IMR-90 (cell line): ENCODE results near the gene LPAR2. TPM values are rescaled to one million over a fixed set of nuclear protein-coding genes. Genes with fewer than 3 reads are reported as not detected.
"Not testable (repeated sequence)": the region's sequence is repeated elsewhere in the genome, so short reads cannot be mapped to it uniquely, and the experiment has no call there.

Experiments
- ATAC-seq: fragments of 200-7000 bp; cut with Tn5 transposase; 2 replicates; pipeline ENCODE4 v1.9.1; 2020; ENCODE audit warnings: low read depth, mild to moderate bottlenecking, moderate library complexity
- BruUV-seq: library from RNA; stranded (reverse); fragments of 400-500 nt; replicated peaks from 2 replicates; lab custom pipeline; 2021; lab: Mats Ljungman, UMichigan
- CTCF ChIA-PET: fragments of 300-600 bp; formaldehyde crosslinking; extraction: SDS; loops from one replicate; lab custom pipeline; 2021; ENCODE audit warnings: antibody characterized with exemption; lab: Yijun Ruan, JAX
- POLR2A ChIA-PET: fragments of 300-600 bp; sonication (Branson Sonifier 250); formaldehyde crosslinking; loops from one replicate; lab custom pipeline; 2022; ENCODE audit warnings: antibody characterized with exemption; ENCODE audit not compliant: unreplicated experiment; lab: Charles Lee
- DNase-seq: peaks from one replicate; pipeline ENCODE4 v3.0.0; 2013
- H2AFZ ChIP-seq: replicated peaks from 2 replicates; pipeline ENCODE3; 2013; ENCODE audit warnings: low read length, mild to moderate bottlenecking; ENCODE audit not compliant: poor library complexity
- H2AK5ac ChIP-seq: 2 replicates; pipeline ENCODE4 v1.6.1; 2013; ENCODE audit warnings: low read depth, low read length, inconsistent platforms
- H2AK9ac ChIP-seq: replicated peaks from 2 replicates; pipeline ENCODE3; 2013; ENCODE audit warnings: mild to moderate bottlenecking, low read depth, low read length, moderate library complexity; ENCODE audit not compliant: poor library complexity
- H2BK120ac ChIP-seq: 2 replicates; pipeline ENCODE4 v1.6.1; 2013; ENCODE audit warnings: low read depth, low read length, inconsistent platforms
- H2BK15ac ChIP-seq: 3 replicates; pipeline ENCODE4 v1.6.1; 2013; ENCODE audit warnings: low read depth, low read length, inconsistent platforms
- H2BK20ac ChIP-seq: 2 replicates; pipeline ENCODE4 v1.6.1; 2013; ENCODE audit warnings: low read depth, mild to moderate bottlenecking, inconsistent platforms, low read length, moderate library complexity
- H2BK5ac ChIP-seq: 2 replicates; pipeline ENCODE4 v1.6.1; 2013; ENCODE audit warnings: mild to moderate bottlenecking, low read depth, low read length, inconsistent platforms; ENCODE audit not compliant: poor library complexity, severe bottlenecking
- H3K14ac ChIP-seq: replicated peaks from 2 replicates; pipeline ENCODE4 v1.6.1; 2013; ENCODE audit warnings: low read depth, low read length, inconsistent platforms
- H3K18ac ChIP-seq: 2 replicates; pipeline ENCODE4 v1.6.1; 2013; ENCODE audit warnings: low read depth, low read length, control low read depth
- H3K23ac ChIP-seq: 2 replicates; pipeline ENCODE4 v1.6.1; 2013; ENCODE audit warnings: low read depth, low read length, inconsistent platforms
- H3K27ac ChIP-seq: 2 replicates; pipeline ENCODE4 v1.5.1; 2013; ENCODE audit warnings: mild to moderate bottlenecking, control low read depth, low read length; ENCODE audit not compliant: insufficient read depth
- H3K27me3 ChIP-seq: 2 replicates; pipeline ENCODE4 v1.6.1; 2013; ENCODE audit warnings: low read length; ENCODE audit not compliant: control insufficient read depth, insufficient read depth
- H3K36me3 ChIP-seq: 2 replicates; pipeline ENCODE4 v1.6.1; 2013; ENCODE audit warnings: low read length, mixed read lengths; ENCODE audit not compliant: control insufficient read depth, insufficient read depth
- H3K4ac ChIP-seq: 2 replicates; pipeline ENCODE4 v1.6.1; 2013; ENCODE audit warnings: low read depth, low read length, inconsistent platforms
- H3K4me1 ChIP-seq: 2 replicates; pipeline ENCODE4 v1.6.1; 2013; ENCODE audit warnings: low read length, mixed read lengths; ENCODE audit not compliant: control insufficient read depth, insufficient read depth
- H3K4me2 ChIP-seq: 2 replicates; pipeline ENCODE4 v1.6.1; 2013; ENCODE audit warnings: low read depth, mild to moderate bottlenecking, control low read depth, low read length, moderate library complexity
- H3K4me3 ChIP-seq: 2 replicates; pipeline ENCODE4 v1.5.1; 2013; ENCODE audit warnings: low read depth, mild to moderate bottlenecking, control low read depth, low read length, moderate library complexity; ENCODE audit not compliant: insufficient read depth
- H3K56ac ChIP-seq: 2 replicates; pipeline ENCODE4 v1.6.1; 2013; ENCODE audit warnings: low read length, inconsistent platforms; ENCODE audit not compliant: insufficient read depth; ENCODE audit errors: extremely low read depth
- H3K79me1 ChIP-seq, 2 experiments: 2 replicates each; pipeline ENCODE4 v1.6.1; 2013; ENCODE audit warnings: low read length in 2 of 2, inconsistent platforms in 1 of 2, low read depth in 1 of 2
- H3K9ac ChIP-seq: 2 replicates; pipeline ENCODE4 v1.6.1; 2013; ENCODE audit warnings: low read depth, low read length, control low read depth
- H3K9me1 ChIP-seq: 2 replicates; pipeline ENCODE4 v1.6.1; 2013; ENCODE audit warnings: low read length, inconsistent platforms; ENCODE audit not compliant: insufficient read depth
- H3K9me3 ChIP-seq: 2 replicates; pipeline ENCODE4 v1.6.1; 2013; ENCODE audit warnings: low read length; ENCODE audit not compliant: control insufficient read depth, insufficient read depth
- H4K20me1 ChIP-seq: 2 replicates; pipeline ENCODE4 v1.6.1; 2013; ENCODE audit warnings: low read length, inconsistent platforms; ENCODE audit not compliant: insufficient read depth
- H4K5ac ChIP-seq: 2 replicates; pipeline ENCODE4 v1.6.1; 2013; ENCODE audit warnings: mild to moderate bottlenecking, low read depth, low read length, control low read depth
- H4K8ac ChIP-seq, 2 experiments: 2 replicates each; pipeline ENCODE4 v1.6.1; 2013; ENCODE audit warnings: low read depth in 2 of 2, low read length in 2 of 2, control low read depth in 1 of 2, inconsistent platforms in 1 of 2
- H4K91ac ChIP-seq: 2 replicates; pipeline ENCODE4 v1.6.1; 2013; ENCODE audit warnings: low read depth, low read length, inconsistent platforms; ENCODE audit not compliant: insufficient read depth
- WGBS, 2 experiments: methylation state at CpG; one replicate each; pipeline versions ENCODE4 v1.1.5 to v1.1.7; 2013; ENCODE audit warnings: missing lambda C conversion rate in 2 of 2; ENCODE audit not compliant: insufficient read length in 1 of 2; ENCODE audit errors: extremely low coverage in 2 of 2; 5-methylcytosine and 5-hydroxymethylcytosine counted together
- dilution Hi-C: fragments of 300-500 bp; cut with HindIII; formaldehyde crosslinking; loops from one replicate; pipeline ENCODE4 v1.14.3; 2018; ENCODE audit warnings: low sequenced_read_pairs; ENCODE audit not compliant: unreplicated experiment
- in situ Hi-C: fragments of 300-500 bp; cut with MboI; formaldehyde crosslinking; loops from 3 replicates; pipeline ENCODE4 v1.14.3; 2019; ENCODE audit warnings: low sequenced_read_pairs, inconsistent platforms, mixed read lengths
- intact Hi-C: fragments of 100-400 bp; cut with micrococcal nuclease; formaldehyde crosslinking; loops from 2 replicates; pipeline ENCODE4 v1.10.0; 2022
- polyA plus RNA-seq, 3 experiments: library from polyadenylated mRNA; depleted of rRNA; stranded (reverse); fragments of >200 nt; gene quantifications; 2 replicates each; pipeline ENCODE4 v1.2.3, GENCODE V29; 2012; ENCODE audit warnings: low replicate concordance in 1 of 3
- total RNA-seq: library from RNA; depleted of rRNA; stranded (reverse); fragments of >200 nt; gene quantifications from 2 replicates; pipeline ENCODE4 v1.2.3, GENCODE V29; 2012

Gene LPAR2
- total and polyA plus RNA-seq, 2 of the 4 experiments (the other 2 are of a cell fraction), result under 0.01 to 5.4 TPM

DNA sequence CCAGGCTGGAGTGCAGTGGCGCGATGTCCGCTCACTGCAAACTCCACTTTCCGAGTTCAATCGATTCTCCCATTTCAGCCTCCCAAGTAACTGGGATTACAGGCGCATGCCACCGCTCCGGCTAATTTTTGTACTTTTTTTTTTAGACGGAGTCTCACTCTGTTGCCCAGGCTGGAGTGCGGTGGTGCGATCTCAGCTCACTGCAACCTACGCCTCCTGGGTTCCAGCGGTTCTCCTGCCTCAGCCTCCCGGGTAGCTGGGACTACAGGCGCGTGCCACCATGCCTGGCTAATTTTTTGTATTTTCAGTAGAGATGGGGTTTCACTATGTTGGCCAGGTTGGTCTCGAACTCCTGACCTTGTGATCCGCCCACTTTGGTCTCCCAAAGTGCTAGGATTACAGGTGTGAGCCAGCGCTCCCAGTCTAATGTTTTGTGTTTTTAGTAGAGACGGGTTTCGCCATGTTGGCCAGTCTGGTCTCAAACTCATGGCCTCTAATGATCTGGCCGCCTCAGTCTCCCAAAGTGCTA, 37.5 kb upstream of the LPAR2 start:
- H2BK15ac ChIP-seq, intact Hi-C loops, H3K14ac ChIP-seq, H3K9me3 ChIP-seq, H3K56ac ChIP-seq, H2AFZ ChIP-seq, H4K8ac ChIP-seq, H3K36me3 ChIP-seq, H3K18ac ChIP-seq, POLR2A ChIA-PET, H3K23ac ChIP-seq, H3K4ac ChIP-seq, DNase-seq, ATAC-seq, H2AK5ac ChIP-seq, H4K91ac ChIP-seq, dilution Hi-C loops, H2BK120ac ChIP-seq, H3K9ac ChIP-seq, H2BK5ac ChIP-seq, H4K5ac ChIP-seq, H2AK9ac ChIP-seq, BruUV-seq, H3K4me2 ChIP-seq, H3K27me3 ChIP-seq, H3K27ac ChIP-seq, H2BK20ac ChIP-seq, in situ Hi-C loops, H3K4me3 ChIP-seq: not testable (repeated sequence)
- WGBS, 2 experiments, result 96% methylated on average over 10 of the region's 22 CpGs; no CpG with 5 or more reads in 1 of the 2 experiments
- Histone ChIP-seq H3K9me1 (peaks cover 19% of the 10 kb centered on the region), H4K20me1 (peaks cover 22% of the 10 kb centered on the region), H3K79me1 (peaks cover 23 to 37% of the 10 kb centered on the region in 2 experiments), H3K4me1 (peaks cover 12% of the 10 kb centered on the region)
- CTCF ChIA-PET, result interaction anchor here (0.7 kb wide), 1 partner anchor 1419 kb away, joined by 3 read pairs; no protein-coding TSS in a partner anchor
